GM23248 (cell line): ENCODE measurements around the gene EYA3. TPM values are rescaled to one million over a fixed set of nuclear protein-coding genes. Genes with fewer than 3 reads are reported as not detected.

Experiments used
- DNase-seq: peaks from one replicate; pipeline ENCODE4 v3.0.0-alpha.2; 2015
- H2AFZ ChIP-seq: fragments of 200-600 bp; sonication (generic); 2 replicates; pipeline ENCODE4 v1.6.1; 2016; ENCODE audit warnings: antibody characterized with exemption
- H3F3A ChIP-seq: fragments of 200-600 bp; sonication (generic); 2 replicates; pipeline ENCODE4 v1.6.1; 2016; ENCODE audit warnings: mild to moderate bottlenecking, antibody characterized with exemption, mixed run types; ENCODE audit not compliant: insufficient read depth
- H3K27ac ChIP-seq: fragments of 200-600 bp; sonication (generic); 2 replicates; pipeline ENCODE4 v1.5.1; 2016; ENCODE audit warnings: mild to moderate bottlenecking
- H3K27me3 ChIP-seq: fragments of 200-600 bp; sonication (generic); replicated peaks from 2 replicates; pipeline ENCODE4 v1.6.1; 2016; ENCODE audit warnings: mild to moderate bottlenecking; ENCODE audit not compliant: insufficient read depth
- H3K36me3 ChIP-seq: fragments of 200-600 bp; sonication (generic); 2 replicates; pipeline ENCODE4 v1.6.1; 2016; ENCODE audit warnings: low read depth, mild to moderate bottlenecking
- H3K4me1 ChIP-seq: fragments of 200-600 bp; sonication (generic); 2 replicates; pipeline ENCODE4 v1.6.1; 2016; ENCODE audit warnings: mild to moderate bottlenecking; ENCODE audit not compliant: insufficient read depth
- H3K4me2 ChIP-seq: fragments of 200-600 bp; sonication (generic); one replicate; pipeline ENCODE4 v1.6.1; 2016; ENCODE audit warnings: mild to moderate bottlenecking; ENCODE audit not compliant: unreplicated experiment
- H3K4me3 ChIP-seq: fragments of 200-600 bp; sonication (generic); 2 replicates; pipeline ENCODE4 v1.5.1; 2016; ENCODE audit warnings: mild to moderate bottlenecking
- H3K79me2 ChIP-seq: fragments of 200-600 bp; sonication (generic); 2 replicates; pipeline ENCODE4 v1.6.1; 2016; ENCODE audit warnings: mild to moderate bottlenecking; ENCODE audit not compliant: insufficient read depth
- H3K9ac ChIP-seq: fragments of 200-600 bp; sonication (generic); 2 replicates; pipeline ENCODE4 v1.6.1; 2016; ENCODE audit warnings: mild to moderate bottlenecking
- H3K9me2 ChIP-seq: fragments of 200-600 bp; sonication (generic); 2 replicates; pipeline ENCODE4 v1.6.1; 2016; ENCODE audit warnings: mixed run types, mild to moderate bottlenecking, moderate library complexity; ENCODE audit not compliant: insufficient read depth
- H3K9me3 ChIP-seq: fragments of 200-600 bp; sonication (generic); one replicate; pipeline ENCODE4 v1.6.1; 2017; ENCODE audit warnings: low read depth
- H4K20me1 ChIP-seq: fragments of 200-600 bp; sonication (generic); 2 replicates; pipeline ENCODE4 v1.6.0; 2016; ENCODE audit not compliant: insufficient read depth
- EZH2 ChIP-seq: fragments of 200-600 bp; sonication (generic); IDR thresholded peaks from 2 replicates; pipeline ENCODE4 v1.6.1; 2018; ENCODE audit warnings: antibody characterized with exemption, mild to moderate bottlenecking; ENCODE audit not compliant: insufficient read depth, poor library complexity, severe bottlenecking
- EZH2phosphoT487 ChIP-seq: fragments of 200-600 bp; sonication (generic); IDR thresholded peaks from 2 replicates; pipeline ENCODE4 v1.6.1; 2018; ENCODE audit warnings: antibody characterized with exemption, moderate library complexity, mild to moderate bottlenecking, low read depth; ENCODE audit not compliant: insufficient read depth
- WGBS, 2 experiments: methylation state at CpG; one replicate each; pipeline ENCODE4 v1.1.6; 2015 to 2017; ENCODE audit warnings: low lambda C conversion rate in 2 of 2, low coverage in 1 of 2; ENCODE audit errors: missing lambda C conversion rate in 2 of 2; 5-methylcytosine and 5-hydroxymethylcytosine counted together
- in situ Hi-C: fragments of 300-500 bp; cut with MboI; formaldehyde crosslinking; loops from 2 replicates; pipeline ENCODE4 v1.15.0; 2020
- polyA plus RNA-seq: library from polyadenylated mRNA; unstranded; fragments of >200 nt; fragmentation: Nextera tagmentation; extraction: Ambion mirVana; gene quantifications from 2 replicates; pipeline ENCODE4 v1.2.1, GENCODE V29; 2016
- total RNA-seq: library from RNA; depleted of rRNA; stranded (reverse); fragments of >200 nt; shearing (Covaris generic); gene quantifications from 2 replicates; pipeline ENCODE4 v1.2.3, GENCODE V29; 2014

EYA3 gene
- total and polyA plus RNA-seq, 2 experiments from 2014 or later = 9.1 to 16.9 TPM

- Histone ChIP-seq H2AFZ (no peak overlapping the region), H3K4me1 (peaks cover 10% of the 10 kb centered on the region; the same call in 1 of the 2 replicates), H3K36me3 (no peaks in the 10 kb centered on the region), H3K27me3 (no peaks in the 10 kb centered on the region), H3K4me2 (no peak overlapping the region), H3K79me2 (peaks cover 90% of the 10 kb centered on the region), H3F3A (peaks cover 21% of the 10 kb centered on the region), H3K27ac (no peak overlapping the region), H3K9me2 (no peaks in the 10 kb centered on the region), H3K9me3 (no peaks in the 10 kb centered on the region), H3K4me3 (no peak overlapping the region), H4K20me1 (no peaks in the 10 kb centered on the region; the same call in 1 of the 2 replicates), H3K9ac (no peak overlapping the region)
- in situ Hi-C loops = no loop called here
- no peak for DNase-seq
- 59 to 65% methylated on average over 1 of the region's 1 CpG for WGBS, 2 experiments
- no peak for TF ChIP-seq EZH2
- TF ChIP-seq EZH2phosphoT487 = no peak
Measured at GRCh38 chr1:28083876-28084275, 4.5 kb downstream of the EYA3 start.

GRCh38 chr1:28078680-28079626 is 9.5 kb downstream of the EYA3 start:
- H3K4me1 ChIP-seq = peaks cover 11% of the 10 kb centered on the region
- 0 out of 2 replicates have a peak, but pooled peaks cover 2% of the 10 kb centered on the region for H3K36me3 ChIP-seq
- no peak overlapping the region for H3K4me3 ChIP-seq
- TF ChIP-seq EZH2 (no peak), EZH2phosphoT487 (no peak)
- DNase-seq = peak; percentile 74
- H3K27ac ChIP-seq = no peak overlapping the region
- H4K20me1 ChIP-seq = no peaks in the 10 kb centered on the region
- no peak overlapping the region for H2AFZ ChIP-seq
- in situ Hi-C loops = no loop called here
- H3F3A ChIP-seq = peaks cover 13% of the 10 kb centered on the region
- no peaks in the 10 kb centered on the region for H3K9me3 ChIP-seq
- H3K4me2 ChIP-seq = no peak overlapping the region
- H3K9ac ChIP-seq = no peak overlapping the region
- H3K27me3 ChIP-seq = no peaks in the 10 kb centered on the region
- H3K79me2 ChIP-seq = peaks cover 97% of the 10 kb centered on the region
- H3K9me2 ChIP-seq = no peaks in the 10 kb centered on the region
- 89 to 93% methylated on average over 8 of the region's 8 CpGs for WGBS, 2 experiments

- Histone ChIP-seq H3K9me3 (no peaks in the 10 kb centered on the region), H4K20me1 (no peaks in the 10 kb centered on the region), H3K9ac (no peak overlapping the region), H3K36me3 (0 out of 2 replicates have a peak, but pooled peaks cover 2% of the 10 kb centered on the region), H2AFZ (no peak overlapping the region), H3K4me2 (no peak overlapping the region), H3K79me2 (peaks cover 97% of the 10 kb centered on the region), H3F3A (peaks cover 13% of the 10 kb centered on the region), H3K27me3 (no peaks in the 10 kb centered on the region), H3K4me3 (no peak overlapping the region), H3K4me1 (peaks cover 11% of the 10 kb centered on the region), H3K9me2 (no peaks in the 10 kb centered on the region), H3K27ac (no peak overlapping the region)
- TF ChIP-seq EZH2phosphoT487 (no peak), EZH2 (no peak)
- no peak for DNase-seq
- in situ Hi-C loops = no loop called here
- 96% methylated on average over 4 of the region's 4 CpGs for WGBS, 2 experiments
Measured at GRCh38 chr1:28078262-28078661, 10.1 kb downstream of the EYA3 start.

- Histone ChIP-seq H2AFZ (no peak overlapping the region), H3K4me3 (no peak overlapping the region), H3K27me3 (no peaks in the 10 kb centered on the region), H3K9me2 (no peaks in the 10 kb centered on the region), H3K27ac (no peak overlapping the region), H4K20me1 (no peaks in the 10 kb centered on the region), H3K9ac (no peak overlapping the region), H3K79me2 (peaks cover 96% of the 10 kb centered on the region), H3K9me3 (no peaks in the 10 kb centered on the region), H3K4me2 (no peak overlapping the region), H3K4me1 (peaks cover 11% of the 10 kb centered on the region), H3K36me3 (0 out of 2 replicates have a peak, but pooled peaks cover 2% of the 10 kb centered on the region), H3F3A (peaks cover 13% of the 10 kb centered on the region)
- WGBS, 2 experiments = 95 to 98% methylated on average over 1 of the region's 1 CpG
- DNase-seq = no peak
- in situ Hi-C loops = no loop called here
- no peak for TF ChIP-seq EZH2phosphoT487
Measured at GRCh38 chr1:28074892-28075511, 13.4 kb downstream of the EYA3 start.
